Measurements from ENCODE around the gene IKBKE. TPM values are rescaled to one million over a fixed set of nuclear protein-coding genes. Genes with fewer than 3 reads are reported as not detected.
"Not testable (repeated sequence)": the region's sequence is repeated elsewhere in the genome, so short reads cannot be mapped to it uniquely, and the experiment has no call there.

IKBKE gene
- total RNA-seq, 1 donor from 2014 or later: 7.7 TPM

DNA sequence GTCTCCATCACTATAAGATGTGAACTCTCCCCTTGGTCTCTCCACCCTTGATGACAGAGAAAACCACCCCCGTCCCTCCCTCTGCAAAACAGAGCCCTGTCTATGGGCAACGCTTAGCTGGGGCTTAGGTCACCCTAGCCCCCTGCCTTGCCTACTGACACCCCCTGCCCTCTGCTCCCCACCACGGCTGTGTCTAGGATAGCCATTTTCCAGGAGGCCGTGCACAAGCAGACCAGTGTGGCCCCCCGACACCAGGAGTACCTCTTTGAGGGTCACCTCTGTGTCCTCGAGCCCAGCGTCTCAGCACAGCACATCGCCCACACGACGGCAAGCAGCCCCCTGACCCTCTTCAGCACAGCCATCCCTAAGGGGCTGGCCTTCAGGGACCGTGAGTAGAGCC is 8.5 kb downstream of the IKBKE start:
- H3K4me1 Mint-ChIP-seq (ENCODE audit: low read depth): peaks cover 24% of the 10 kb centered on the region
- no peak for DNase-seq (ENCODE audit: low spot score)
- H3K9me3 Mint-ChIP-seq (ENCODE audit: low read depth): no peaks in the 10 kb centered on the region
- TF ChIP-seq, protein P1, sequence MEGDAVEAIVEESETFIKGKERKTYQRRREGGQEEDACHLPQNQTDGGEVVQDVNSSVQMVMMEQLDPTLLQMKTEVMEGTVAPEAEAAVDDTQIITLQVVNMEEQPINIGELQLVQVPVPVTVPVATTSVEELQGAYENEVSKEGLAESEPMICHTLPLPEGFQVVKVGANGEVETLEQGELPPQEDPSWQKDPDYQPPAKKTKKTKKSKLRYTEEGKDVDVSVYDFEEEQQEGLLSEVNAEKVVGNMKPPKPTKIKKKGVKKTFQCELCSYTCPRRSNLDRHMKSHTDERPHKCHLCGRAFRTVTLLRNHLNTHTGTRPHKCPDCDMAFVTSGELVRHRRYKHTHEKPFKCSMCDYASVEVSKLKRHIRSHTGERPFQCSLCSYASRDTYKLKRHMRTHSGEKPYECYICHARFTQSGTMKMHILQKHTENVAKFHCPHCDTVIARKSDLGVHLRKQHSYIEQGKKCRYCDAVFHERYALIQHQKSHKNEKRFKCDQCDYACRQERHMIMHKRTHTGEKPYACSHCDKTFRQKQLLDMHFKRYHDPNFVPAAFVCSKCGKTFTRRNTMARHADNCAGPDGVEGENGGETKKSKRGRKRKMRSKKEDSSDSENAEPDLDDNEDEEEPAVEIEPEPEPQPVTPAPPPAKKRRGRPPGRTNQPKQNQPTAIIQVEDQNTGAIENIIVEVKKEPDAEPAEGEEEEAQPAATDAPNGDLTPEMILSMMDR (IDR thresholded peaks at IDR 0.05): no peak
- H3K36me3 Mint-ChIP-seq (ENCODE audit: low read depth): peaks cover 24% of the 10 kb centered on the region
- H3K27ac Mint-ChIP-seq (ENCODE audit: unreplicated experiment): no peak overlapping the region
- H3K4me3 Mint-ChIP-seq (ENCODE audit: unreplicated experiment): no peak overlapping the region
- no peaks in the 10 kb centered on the region for H3K27me3 Mint-ChIP-seq (ENCODE audit: low read depth)

DNA sequence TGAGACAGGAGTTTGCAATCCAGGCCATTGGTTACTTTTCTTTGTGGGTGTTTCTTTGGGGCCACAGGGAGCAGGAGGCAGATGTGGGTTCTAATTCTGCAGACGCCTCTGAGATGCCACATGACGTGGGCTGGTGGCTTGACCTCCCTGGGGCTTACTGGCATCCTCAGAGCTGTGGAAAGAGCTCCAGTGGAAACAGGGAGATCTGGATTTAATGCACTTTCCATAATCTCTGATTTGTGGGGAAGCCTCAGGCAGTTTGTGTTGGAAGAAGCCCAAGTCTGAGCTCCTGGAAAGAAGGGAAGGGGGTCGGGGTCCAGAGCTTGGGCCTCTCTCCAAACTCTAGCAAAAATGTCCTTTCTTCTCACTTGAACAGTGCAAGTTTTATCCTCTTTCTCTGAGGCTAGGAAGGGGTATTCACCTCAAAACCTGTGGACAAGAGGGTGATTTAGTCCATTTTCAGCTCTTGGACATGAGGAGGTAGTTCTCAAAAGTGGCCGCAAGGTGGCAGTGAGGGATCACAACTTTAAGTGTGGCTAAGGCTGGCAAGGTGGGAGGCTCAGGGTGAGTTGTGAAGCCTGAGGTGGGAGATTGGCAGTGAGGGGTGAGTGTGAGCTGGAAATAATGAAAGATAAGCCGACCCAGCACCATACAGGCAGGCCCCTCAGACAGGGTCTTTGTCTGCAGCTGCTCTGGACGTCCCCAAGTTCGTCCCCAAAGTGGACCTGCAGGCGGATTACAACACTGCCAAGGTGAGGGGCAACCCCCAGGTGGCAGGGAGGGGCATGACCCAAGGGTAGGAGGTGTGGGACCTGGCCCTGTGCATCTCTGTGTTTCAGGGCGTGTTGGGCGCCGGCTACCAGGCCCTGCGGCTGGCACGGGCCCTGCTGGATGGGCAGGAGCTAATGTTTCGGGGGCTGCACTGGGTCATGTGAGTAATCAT is 9.2 kb downstream of the IKBKE start:
- no peak overlapping the region for H3K4me3 Mint-ChIP-seq (ENCODE audit: unreplicated experiment)
- H3K27ac Mint-ChIP-seq (ENCODE audit: unreplicated experiment): peak overlapping the region; percentile 50
- no peak for DNase-seq (ENCODE audit: low spot score)
- H3K36me3 Mint-ChIP-seq (ENCODE audit: low read depth): peaks cover 20% of the 10 kb centered on the region
- TF ChIP-seq, protein P1 (IDR thresholded peaks at IDR 0.05): peak; percentile 89
- no peaks in the 10 kb centered on the region for H3K27me3 Mint-ChIP-seq (ENCODE audit: low read depth)
- no peaks in the 10 kb centered on the region for H3K9me3 Mint-ChIP-seq (ENCODE audit: low read depth)
- peaks cover 24% of the 10 kb centered on the region for H3K4me1 Mint-ChIP-seq (ENCODE audit: low read depth)

DNA sequence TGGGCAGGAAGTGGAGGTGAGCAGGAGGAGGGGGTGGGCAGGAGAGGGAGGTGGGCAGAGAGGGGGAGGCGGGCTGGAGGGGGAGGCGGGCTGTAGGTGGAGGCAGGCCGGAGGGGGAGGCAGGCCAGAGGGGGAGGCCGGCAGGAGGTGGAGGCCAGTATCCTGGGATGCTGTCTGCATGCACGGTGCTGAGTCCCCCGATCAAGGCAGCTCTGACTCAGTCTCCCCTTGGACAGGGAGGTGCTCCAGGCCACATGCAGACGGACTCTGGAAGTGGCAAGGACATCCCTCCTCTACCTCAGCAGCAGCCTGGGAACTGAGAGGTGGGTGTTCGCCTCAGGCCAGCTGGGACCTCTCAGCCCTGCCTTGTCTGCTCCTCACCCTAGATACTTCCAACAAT is 9.9 kb downstream of the IKBKE start:
- no peak overlapping the region for H3K4me3 Mint-ChIP-seq (ENCODE audit: unreplicated experiment)
- no peak overlapping the region for H3K27ac Mint-ChIP-seq (ENCODE audit: unreplicated experiment)
- TF ChIP-seq, protein P1 (IDR thresholded peaks at IDR 0.05): no peak
- no peak for DNase-seq (ENCODE audit: low spot score)
- no peaks in the 10 kb centered on the region for H3K27me3 Mint-ChIP-seq (ENCODE audit: low read depth)
- peaks cover 24% of the 10 kb centered on the region for H3K4me1 Mint-ChIP-seq (ENCODE audit: low read depth)
- no peaks in the 10 kb centered on the region for H3K9me3 Mint-ChIP-seq (ENCODE audit: low read depth)
- peaks cover 19% of the 10 kb centered on the region for H3K36me3 Mint-ChIP-seq (ENCODE audit: low read depth)

DNA sequence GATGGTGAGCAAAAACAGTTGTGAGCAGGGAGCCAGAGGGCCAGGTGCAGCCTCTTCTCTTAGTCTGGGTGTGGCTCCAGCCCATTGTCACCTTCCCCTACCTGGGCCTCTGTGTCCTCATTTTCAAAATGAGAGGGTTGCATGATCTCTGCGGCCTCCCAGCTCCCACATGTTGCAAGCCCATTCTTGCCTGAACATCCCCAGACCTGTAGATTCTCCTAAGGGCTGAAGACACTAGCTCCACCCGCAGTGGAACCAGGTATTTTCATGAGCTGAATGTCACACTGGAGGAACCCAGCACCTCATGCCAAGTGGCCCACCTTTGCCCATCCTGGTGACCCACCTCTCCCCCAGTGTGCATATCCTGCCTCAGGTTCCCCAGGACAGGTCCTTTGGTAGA is 12.3 kb downstream of the IKBKE start:
- TF ChIP-seq, protein P1 (IDR thresholded peaks at IDR 0.05): no peak

DNA sequence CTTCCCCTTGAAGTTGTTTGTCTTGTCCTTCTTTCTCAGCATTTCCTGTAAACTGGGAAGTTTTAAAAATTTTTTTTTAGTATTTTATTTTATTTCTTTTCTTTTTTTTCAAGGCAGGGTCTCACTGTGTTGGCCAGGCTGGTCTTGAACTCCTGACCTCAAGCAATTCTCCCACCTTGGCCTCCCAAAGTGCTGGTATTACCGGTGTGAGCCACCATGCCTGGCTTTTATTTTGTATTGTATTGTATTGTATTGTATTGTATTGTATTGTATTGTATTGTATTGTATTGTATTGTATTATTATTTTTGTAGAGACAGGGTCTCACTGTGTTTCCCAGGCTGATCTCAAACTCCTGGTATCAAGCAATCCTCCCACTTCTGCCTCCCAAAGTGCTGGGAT is 13.6 kb downstream of the IKBKE start:
- Mint-ChIP-seq H3K36me3 (ENCODE audit: low read depth) (peaks cover 11% of the 10 kb centered on the region), H3K4me1 (ENCODE audit: low read depth) (peaks cover 22% of the 10 kb centered on the region)
- not testable (repeated sequence) for H3K9me3 Mint-ChIP-seq (ENCODE audit: low read depth); DNase-seq (ENCODE audit: low spot score); H3K27me3 Mint-ChIP-seq (ENCODE audit: low read depth); H3K4me3 Mint-ChIP-seq (ENCODE audit: unreplicated experiment); H3K27ac Mint-ChIP-seq (ENCODE audit: unreplicated experiment)

More for the DNA sequence above, 12.3 kb downstream of the IKBKE start:
- Mint-ChIP-seq H3K27me3 (ENCODE audit: low read depth) (no peaks in the 10 kb centered on the region), H3K9me3 (ENCODE audit: low read depth) (no peaks in the 10 kb centered on the region), H3K4me1 (ENCODE audit: low read depth) (peaks cover 24% of the 10 kb centered on the region), H3K36me3 (ENCODE audit: low read depth) (peaks cover 11% of the 10 kb centered on the region), H3K27ac (ENCODE audit: unreplicated experiment) (no peak overlapping the region), H3K4me3 (ENCODE audit: unreplicated experiment) (no peak overlapping the region)
- no peak for DNase-seq (ENCODE audit: low spot score)
